ENCODE data around the gene SH3TC1.

- TF ChIP-seq POLR2AphosphoS5 (IDR thresholded peaks at IDR 0.05; ENCODE audit: borderline replicate concordance, low read depth, low read length): no peak
- TF ChIP-seq EZH2 (IDR thresholded peaks at IDR 0.05): no peak
- TF ChIP-seq FOXP2 (optimal IDR thresholded peaks at IDR 0.05; ENCODE audit: control extremely low read depth, extremely low read length, insufficient read depth): no peak
Measured at GRCh38 chr4:8199594-8200301, 658 bp downstream of the SH3TC1 start.
